HUES48 (cell line): ENCODE measurements around the gene LHB.
"Not testable (repeated sequence)": the region's sequence is repeated elsewhere in the genome, so short reads cannot be mapped to it uniquely, and the experiment has no call there.

ENCODE experiments used
- H3K27ac ChIP-seq: one replicate; pipeline ENCODE4 v1.7.0; 2013; ENCODE audit warnings: low read depth, low read length, inconsistent platforms
- H3K27me3 ChIP-seq: 2 replicates; pipeline ENCODE4 v1.6.1; 2013; ENCODE audit warnings: mild to moderate bottlenecking, low read length; ENCODE audit not compliant: control insufficient read depth, insufficient read depth
- H3K36me3 ChIP-seq: 2 replicates; pipeline ENCODE4 v1.6.1; 2013; ENCODE audit warnings: low read length; ENCODE audit not compliant: control insufficient read depth, insufficient read depth
- H3K4me1 ChIP-seq: 2 replicates; pipeline ENCODE4 v1.6.1; 2013; ENCODE audit warnings: mild to moderate bottlenecking, low read length; ENCODE audit not compliant: control insufficient read depth, insufficient read depth
- H3K4me3 ChIP-seq: 2 replicates; pipeline ENCODE4 v1.5.1; 2013; ENCODE audit warnings: mild to moderate bottlenecking, low read depth, low read length
- H3K9ac ChIP-seq: 2 replicates; pipeline ENCODE4 v1.6.1; 2013; ENCODE audit warnings: mild to moderate bottlenecking, low read depth, low read length, moderate library complexity
- H3K9me3 ChIP-seq: 2 replicates; pipeline ENCODE4 v1.6.1; 2013; ENCODE audit warnings: low read length; ENCODE audit not compliant: control insufficient read depth, insufficient read depth

Gene LHB

GRCh38 chr19:49031642-49032301, 14.9 kb upstream of the LHB start, which contains the start of gene CGB2:
TSS of gene CGB2 (plus strand) at chr19:49031890. CDS start at chr19:49032096, 206 bp downstream.
- not testable (repeated sequence) for H3K9me3 ChIP-seq, H3K9ac ChIP-seq, H3K27ac ChIP-seq, H3K4me3 ChIP-seq, H3K4me1 ChIP-seq, H3K27me3 ChIP-seq, H3K36me3 ChIP-seq

- H3K27me3 ChIP-seq = not testable (repeated sequence)
Measured at GRCh38 chr19:49030323-49030722, 13.4 kb upstream of the LHB start.

GRCh38 chr19:49029749-49030148, 12.9 kb upstream of the LHB start:
- not testable (repeated sequence) for H3K27ac ChIP-seq, H3K27me3 ChIP-seq, H3K36me3 ChIP-seq, H3K9ac ChIP-seq, H3K4me1 ChIP-seq, H3K9me3 ChIP-seq, H3K4me3 ChIP-seq

More at GRCh38 chr19:49030323-49030722, 13.4 kb upstream of the LHB start:
- not testable (repeated sequence) for H3K9me3 ChIP-seq, H3K4me3 ChIP-seq, H3K36me3 ChIP-seq, H3K9ac ChIP-seq, H3K4me1 ChIP-seq, H3K27ac ChIP-seq

- H3K4me3 ChIP-seq, H3K27me3 ChIP-seq, H3K4me1 ChIP-seq, H3K36me3 ChIP-seq, H3K27ac ChIP-seq, H3K9ac ChIP-seq, H3K9me3 ChIP-seq: not testable (repeated sequence)
Measured at GRCh38 chr19:49028686-49029085, 11.8 kb upstream of the LHB start.

- not testable (repeated sequence) for H3K4me3 ChIP-seq, H3K9me3 ChIP-seq, H3K36me3 ChIP-seq, H3K4me1 ChIP-seq, H3K27me3 ChIP-seq, H3K9ac ChIP-seq, H3K27ac ChIP-seq
Measured at GRCh38 chr19:49025599-49025998, 8.7 kb upstream of the LHB start.

- not testable (repeated sequence) for H3K9ac ChIP-seq, H3K4me1 ChIP-seq, H3K4me3 ChIP-seq, H3K36me3 ChIP-seq, H3K27ac ChIP-seq, H3K9me3 ChIP-seq
- peaks cover 12% of the 10 kb centered on the region for H3K27me3 ChIP-seq
Measured at GRCh38 chr19:49025088-49025487, 8.2 kb upstream of the LHB start.

GRCh38 chr19:49024233-49024632, 7.3 kb upstream of the LHB start, which contains the start of gene CGB3:
TSS of gene CGB3 (minus strand) at chr19:49024333. CDS start at chr19:49023971, 362 bp downstream.
- H3K4me1 ChIP-seq, H3K4me3 ChIP-seq, H3K27ac ChIP-seq, H3K9ac ChIP-seq, H3K9me3 ChIP-seq, H3K36me3 ChIP-seq: not testable (repeated sequence)
- peaks cover 12% of the 10 kb centered on the region for H3K27me3 ChIP-seq

GRCh38 chr19:49022116-49022515, 5.2 kb upstream of the LHB start:
- Histone ChIP-seq H3K9ac (no peak overlapping the region), H3K36me3 (no peaks in the 10 kb centered on the region), H3K4me1 (peaks cover 16% of the 10 kb centered on the region), H3K27ac (no peak overlapping the region), H3K27me3 (peaks cover 26% of the 10 kb centered on the region), H3K9me3 (no peaks in the 10 kb centered on the region), H3K4me3 (no peak overlapping the region)

- Histone ChIP-seq H3K27me3 (peaks cover 26% of the 10 kb centered on the region), H3K9me3 (no peaks in the 10 kb centered on the region), H3K4me1 (peaks cover 16% of the 10 kb centered on the region), H3K9ac (no peak overlapping the region), H3K27ac (no peak overlapping the region), H3K36me3 (peaks cover under 1% of the 10 kb centered on the region; the same call in 1 of the 2 replicates), H3K4me3 (no peak overlapping the region)
Measured at GRCh38 chr19:49020931-49021895, 4.3 kb upstream of the LHB start.

GRCh38 chr19:49020342-49020741, 3.5 kb upstream of the LHB start:
- Histone ChIP-seq H3K27ac (no peak overlapping the region), H3K27me3 (peaks cover 26% of the 10 kb centered on the region), H3K4me3 (no peak overlapping the region), H3K9me3 (no peaks in the 10 kb centered on the region), H3K9ac (no peak overlapping the region), H3K36me3 (peaks cover 9% of the 10 kb centered on the region), H3K4me1 (peaks cover 16% of the 10 kb centered on the region)
